OCI-LY7 (cell line): ENCODE data around the gene TUBB1. TPM values are rescaled to one million over a fixed set of nuclear protein-coding genes. Genes with fewer than 3 reads are reported as not detected.

ENCODE experiments used
- BruUV-seq: library from RNA; stranded (reverse); fragments of 400-500 nt; replicated peaks from 2 replicates; lab custom pipeline; 2021; lab: Mats Ljungman, UMichigan
- CTCF ChIA-PET: fragments of 300-600 bp; sonication (Branson Sonifier 250); formaldehyde crosslinking; loops from one replicate; lab custom pipeline; 2022; ENCODE audit warnings: antibody characterized with exemption; ENCODE audit not compliant: unreplicated experiment; lab: Charles Lee
- POLR2A ChIA-PET: fragments of 300-600 bp; sonication (Branson Sonifier 250); formaldehyde crosslinking; loops from one replicate; lab custom pipeline; 2022; ENCODE audit warnings: antibody characterized with exemption; lab: Charles Lee
- DNase-seq: peaks from one replicate; pipeline ENCODE4 v3.0.0-alpha.2; 2015; ENCODE audit warnings: low spot score
- H2AFZ ChIP-seq: fragments of 200-600 bp; sonication (generic), shearing (Covaris generic); 2 replicates; pipeline ENCODE4 v1.6.1; 2014; ENCODE audit warnings: mild to moderate bottlenecking, antibody characterized with exemption, low read length, moderate library complexity
- H3K27ac ChIP-seq: fragments of 200-600 bp; sonication (generic); 2 replicates; pipeline ENCODE4 v1.5.1; 2014; ENCODE audit warnings: mixed run types, low read depth, mild to moderate bottlenecking, moderate library complexity, low read length, inconsistent platforms; ENCODE audit not compliant: poor library complexity, severe bottlenecking
- H3K36me3 ChIP-seq: fragments of 200-600 bp; sonication (generic); 2 replicates; pipeline ENCODE4 v1.6.1; 2014; ENCODE audit warnings: mild to moderate bottlenecking, antibody characterized with exemption, low read length, moderate library complexity, mixed read lengths; ENCODE audit not compliant: insufficient read depth
- H3K4me1 ChIP-seq: fragments of 200-600 bp; sonication (generic); 2 replicates; pipeline ENCODE4 v1.5.1; 2014; ENCODE audit warnings: mild to moderate bottlenecking, low read length; ENCODE audit not compliant: insufficient read depth, poor library complexity, severe bottlenecking
- H3K4me2 ChIP-seq: fragments of 200-600 bp; sonication (generic); 2 replicates; pipeline ENCODE4 v1.6.1; 2014; ENCODE audit warnings: mild to moderate bottlenecking, low read length
- H3K4me3 ChIP-seq: fragments of 200-600 bp; sonication (generic); 2 replicates; pipeline ENCODE4 v1.5.1; 2014; ENCODE audit warnings: mild to moderate bottlenecking, low read depth, low read length; ENCODE audit not compliant: poor library complexity, severe bottlenecking
- H3K79me2 ChIP-seq: fragments of 200-600 bp; sonication (generic); 2 replicates; pipeline ENCODE4 v1.6.1; 2016; ENCODE audit warnings: low read depth, mild to moderate bottlenecking, low read length, moderate library complexity, mixed read lengths; ENCODE audit not compliant: insufficient read depth
- H3K9me2 ChIP-seq: fragments of 200-600 bp; sonication (generic); 2 replicates; pipeline ENCODE4 v1.6.1; 2016; ENCODE audit warnings: mild to moderate bottlenecking, low read length, mixed read lengths; ENCODE audit not compliant: insufficient read depth
- H3K9me3 ChIP-seq: fragments of 200-600 bp; sonication (generic); 2 replicates; pipeline ENCODE4 v1.6.1; 2014; ENCODE audit warnings: mild to moderate bottlenecking, mixed run types, low read length, mixed read lengths
- H4K20me1 ChIP-seq: fragments of 200-600 bp; sonication (generic); 2 replicates; pipeline ENCODE4 v1.6.1; 2014; ENCODE audit warnings: mild to moderate bottlenecking, antibody characterized with exemption, low read length, moderate library complexity, mixed read lengths; ENCODE audit not compliant: insufficient read depth
- CTCF ChIP-seq: fragments of 200-600 bp; sonication (generic); conservative IDR thresholded peaks from 2 replicates; pipeline ENCODE4 v1.5.1; 2014; ENCODE audit warnings: mild to moderate bottlenecking, antibody characterized with exemption, low read length, moderate library complexity, mixed read lengths
- EZH2phosphoT487 ChIP-seq: fragments of 200-600 bp; sonication (generic); IDR thresholded peaks from 2 replicates; pipeline ENCODE4 v1.6.1; 2018; ENCODE audit warnings: low read depth, borderline replicate concordance, mild to moderate bottlenecking, mixed run types, antibody characterized with exemption, low read length, moderate library complexity, mixed read lengths
- intact Hi-C: fragments of 100-400 bp; cut with micrococcal nuclease; formaldehyde crosslinking; loops from one replicate; pipeline ENCODE4 v1.10.0; 2022; ENCODE audit not compliant: unreplicated experiment
- total RNA-seq, 2 experiments: library from RNA; depleted of rRNA in 1 of 2; stranded (reverse); fragments of >200 nt in 1 of 2; shearing (Covaris generic) in 1 of 2; gene quantifications; 2 replicates each; pipeline ENCODE4 v1.2.3, GENCODE V29; 2014 to 2022

Gene TUBB1
- total RNA-seq, 2 experiments from 2014 or later, result 0.11 TPM; not detected in 1

- Histone ChIP-seq H3K79me2 (no peaks in the 10 kb centered on the region), H3K36me3 (no peaks in the 10 kb centered on the region), H3K9me3 (peaks cover 30% of the 10 kb centered on the region; the same call in 1 of the 2 replicates), H3K27ac (no peak overlapping the region), H3K9me2 (no peaks in the 10 kb centered on the region), H4K20me1 (no peaks in the 10 kb centered on the region), H3K4me2 (no peak overlapping the region), H2AFZ (no peak overlapping the region), H3K4me1 (peaks cover 13% of the 10 kb centered on the region), H3K4me3 (no peak overlapping the region)
- POLR2A ChIA-PET, result interaction anchor here (0.6 kb wide), 1 partner anchor 8 kb away, joined by 3 read pairs; no protein-coding TSS in a partner anchor
- no peak for TF ChIP-seq EZH2phosphoT487
- TF ChIP-seq CTCF, result no peak
- DNase-seq, result no peak
- CTCF ChIA-PET, result no interaction called here
- BruUV-seq, result no TSS peak
- intact Hi-C loops, result no loop called here
Observed at GRCh38 chr20:58971429-58971828, 47.8 kb upstream of the TUBB1 start.

- Histone ChIP-seq H3K4me3 (no peak overlapping the region), H3K4me1 (peaks cover 17% of the 10 kb centered on the region), H3K9me2 (no peaks in the 10 kb centered on the region), H3K36me3 (no peaks in the 10 kb centered on the region), H3K79me2 (no peaks in the 10 kb centered on the region), H3K27ac (no peak overlapping the region), H3K9me3 (peaks cover 32% of the 10 kb centered on the region; the same call in 1 of the 2 replicates), H4K20me1 (no peaks in the 10 kb centered on the region), H2AFZ (no peak overlapping the region), H3K4me2 (no peak overlapping the region)
- TF ChIP-seq EZH2phosphoT487, result no peak
- TF ChIP-seq CTCF, result no peak
- ChIA-PET POLR2A (interaction anchor here (0.6 to 1.3 kb wide), 4 partner anchors 9 to 110 kb away, joined by 3 read pairs; no protein-coding TSS in a partner anchor), CTCF (no interaction called here)
- intact Hi-C loops, result no loop called here
- BruUV-seq, result no TSS peak
- DNase-seq, result no peak
Observed at GRCh38 chr20:58973179-58973578, 46.0 kb upstream of the TUBB1 start.

GRCh38 chr20:58973866-58974265 is 45.4 kb upstream of the TUBB1 start:
- Histone ChIP-seq H3K9me2 (no peaks in the 10 kb centered on the region), H3K4me2 (no peak overlapping the region), H2AFZ (no peak overlapping the region), H3K4me3 (no peak overlapping the region), H3K9me3 (peaks cover 29% of the 10 kb centered on the region; the same call in 1 of the 2 replicates), H3K4me1 (peaks cover 24% of the 10 kb centered on the region), H3K36me3 (no peaks in the 10 kb centered on the region), H3K27ac (no peak overlapping the region), H3K79me2 (no peaks in the 10 kb centered on the region), H4K20me1 (no peaks in the 10 kb centered on the region)
- TF ChIP-seq CTCF (no peak), EZH2phosphoT487 (no peak)
- CTCF ChIA-PET, result no interaction called here
- intact Hi-C loops, result no loop called here
- BruUV-seq, result no TSS peak
- POLR2A ChIA-PET, result interaction anchor here (0.7 to 0.9 kb wide), 2 partner anchors 111 to 246 kb away, joined by 3 to 4 read pairs; no protein-coding TSS in a partner anchor
- no peak for DNase-seq
